GM21526 (cell line): ENCODE measurements around the gene ACTMAP.

Experiments
- ATAC-seq: cut with Tn5 transposase; IDR thresholded peaks from one replicate; pipeline ENCODE4 v1.9.1; 2021; ENCODE audit warnings: moderate library complexity; ENCODE audit not compliant: unreplicated experiment, low FRiP score

ACTMAP gene

DNA sequence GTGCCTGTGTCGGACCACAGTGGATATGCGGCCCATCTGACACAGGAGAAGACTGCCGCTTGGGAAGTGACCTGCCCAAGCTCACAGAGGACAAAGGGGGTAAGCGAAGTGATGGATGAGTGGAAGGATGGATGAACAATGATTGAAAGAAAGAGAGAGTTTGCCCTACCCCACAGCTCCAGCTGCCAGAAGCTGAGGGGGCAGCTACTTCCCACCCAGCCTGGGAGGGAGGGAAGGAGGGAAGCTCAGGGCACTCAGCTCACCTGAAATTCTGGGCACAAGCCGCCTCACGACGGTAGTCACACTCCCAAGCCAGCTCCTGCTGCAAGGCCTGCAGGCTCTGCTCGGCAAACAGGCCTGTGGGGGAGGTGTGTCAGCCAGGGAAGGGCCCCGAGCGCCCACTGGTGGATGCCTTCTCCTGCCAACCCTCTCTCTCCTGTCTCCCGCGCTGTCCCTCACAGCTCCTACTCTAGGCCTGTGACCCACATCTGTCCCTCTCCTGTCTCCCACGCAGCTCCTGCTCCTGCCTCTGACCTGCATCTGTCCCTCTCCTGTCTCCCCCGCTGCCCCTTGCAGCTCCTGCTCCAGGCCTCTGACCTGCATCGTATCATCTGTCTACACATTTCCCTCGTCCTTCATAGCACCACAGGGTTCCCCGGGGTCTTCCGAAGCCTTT lies 47.8 kb downstream of the ACTMAP start:
- ATAC-seq = no peak

DNA sequence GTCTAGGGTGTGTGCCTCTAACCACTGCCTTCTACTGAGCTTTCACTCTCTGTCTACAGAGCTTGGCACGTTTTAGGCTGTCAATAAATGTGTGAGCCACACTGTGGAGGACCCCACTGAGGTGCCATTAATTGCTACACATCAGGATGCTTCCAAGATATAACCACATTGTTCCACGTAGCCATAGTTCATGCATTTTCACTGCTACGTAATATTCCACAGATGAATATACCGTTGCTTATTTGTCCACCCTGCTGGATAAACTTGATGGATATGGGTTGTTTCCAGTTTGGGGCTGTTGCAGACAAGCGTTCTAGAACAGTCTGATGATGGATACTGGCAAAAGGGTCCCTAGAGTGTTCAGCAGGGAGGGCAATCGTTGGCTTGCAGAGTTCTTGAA lies 48.5 kb downstream of the ACTMAP start:
- no peak for ATAC-seq

DNA sequence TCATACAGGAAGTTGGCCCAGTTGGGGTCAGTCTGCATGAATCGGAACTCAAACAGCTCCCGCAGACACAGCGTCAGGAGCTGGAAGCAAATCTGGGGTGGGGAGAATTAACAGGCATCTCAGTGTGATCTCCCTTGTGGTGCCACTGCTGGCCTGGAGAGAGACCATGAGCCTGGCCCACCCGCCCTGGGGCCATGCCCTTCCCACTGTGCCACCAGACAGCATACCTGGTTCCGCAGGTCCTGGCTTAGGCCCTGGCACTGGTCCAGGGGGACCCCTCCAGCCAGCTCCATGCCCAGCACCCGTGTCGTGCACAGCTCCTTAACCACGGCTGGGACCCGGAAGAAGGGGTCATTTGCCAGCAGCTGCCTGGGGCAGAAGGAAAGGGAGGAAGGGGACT lies 50.2 kb downstream of the ACTMAP start:
- ATAC-seq = no peak

DNA sequence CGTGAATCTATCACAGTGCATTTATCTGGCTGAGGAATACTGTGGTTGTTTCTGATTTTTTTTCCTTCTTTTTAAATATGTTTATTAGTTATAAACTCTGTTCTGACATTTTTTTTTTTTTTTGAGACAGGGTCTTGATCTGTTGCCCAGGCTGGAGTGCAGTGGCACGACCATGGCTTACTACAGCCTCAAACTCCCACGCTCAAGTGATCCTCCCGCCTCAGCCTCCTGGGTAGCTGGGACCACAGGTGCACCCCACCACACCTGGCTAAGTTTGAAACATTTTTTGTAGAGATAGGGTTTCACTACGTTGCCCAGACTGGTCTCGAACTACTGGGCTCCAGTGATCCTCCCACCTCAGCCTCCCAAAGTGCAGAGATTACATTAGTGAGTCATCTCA lies 53.3 kb downstream of the ACTMAP start:
- no peak for ATAC-seq

DNA sequence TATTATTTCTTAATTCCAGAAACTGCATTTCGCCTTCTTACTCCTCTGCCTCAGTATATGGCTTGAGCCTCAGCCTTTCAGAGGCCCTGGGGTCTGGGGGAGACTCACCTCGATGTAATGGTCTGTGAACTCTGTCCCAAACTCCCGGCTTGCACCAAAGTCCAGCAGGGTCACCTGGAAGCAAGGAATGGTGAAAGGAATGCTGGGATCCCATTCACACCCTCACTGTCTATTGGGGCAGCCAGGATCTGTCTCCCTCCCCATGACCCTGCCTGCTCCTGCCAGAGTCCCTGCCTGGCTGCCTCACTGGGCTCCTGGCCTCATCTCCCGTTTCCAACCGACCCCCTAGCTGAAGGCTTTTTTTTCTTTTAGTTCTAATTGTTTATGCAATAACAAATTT lies 54.4 kb downstream of the ACTMAP start:
- ATAC-seq = no peak

DNA sequence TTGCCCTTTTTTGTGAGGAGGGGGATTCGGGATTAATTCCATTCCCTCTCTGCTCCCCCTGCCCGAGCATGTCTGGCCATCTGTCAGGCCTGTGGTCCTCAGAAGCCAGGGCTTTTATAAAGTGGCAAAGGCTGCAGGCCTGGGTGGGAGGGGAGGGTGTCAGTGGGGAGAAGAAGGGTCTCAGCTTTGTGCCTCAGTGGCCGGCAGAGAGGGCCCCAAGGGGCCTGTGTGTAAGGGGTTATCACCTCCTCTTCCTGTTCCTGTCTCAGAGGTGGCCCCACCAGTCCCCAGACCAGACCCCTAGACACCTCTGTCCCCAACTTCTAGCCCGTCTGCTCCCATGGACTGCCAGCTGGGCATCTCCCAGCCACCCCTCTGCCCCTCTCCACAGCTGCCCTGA lies 56.4 kb downstream of the ACTMAP start:
- ATAC-seq = no peak

DNA sequence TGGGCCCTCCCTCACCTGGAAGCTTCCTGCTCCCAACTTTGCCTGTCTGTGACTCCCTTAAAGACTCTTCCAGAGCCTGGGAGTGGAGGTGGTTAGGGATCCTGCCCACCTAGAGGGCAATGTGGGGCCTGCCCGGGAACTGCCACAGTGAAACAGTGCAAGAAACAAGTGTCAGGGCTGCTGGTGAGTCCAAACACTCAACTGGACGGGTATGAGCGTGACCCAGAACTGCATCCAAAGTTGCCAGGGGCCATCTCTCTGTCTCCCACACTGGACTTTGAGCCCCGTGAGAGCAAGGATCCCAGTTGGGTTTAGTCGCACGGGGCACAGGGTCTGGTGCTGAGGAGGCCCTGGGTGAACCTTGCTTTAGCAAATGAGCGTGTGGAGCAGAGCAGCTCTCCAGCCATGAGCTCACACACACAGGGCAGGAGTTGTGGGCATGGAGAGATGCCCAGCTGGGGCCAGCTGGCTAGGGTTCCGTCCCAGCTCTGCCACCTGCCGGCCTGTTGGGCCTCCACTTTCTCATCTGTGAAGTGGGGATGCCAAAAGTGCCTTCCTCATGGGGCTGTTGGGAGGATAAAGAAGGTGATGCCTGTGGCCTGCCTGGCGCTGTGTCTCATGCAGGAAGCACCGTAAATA lies 57.0 kb downstream of the ACTMAP start:
- ATAC-seq = no peak

DNA sequence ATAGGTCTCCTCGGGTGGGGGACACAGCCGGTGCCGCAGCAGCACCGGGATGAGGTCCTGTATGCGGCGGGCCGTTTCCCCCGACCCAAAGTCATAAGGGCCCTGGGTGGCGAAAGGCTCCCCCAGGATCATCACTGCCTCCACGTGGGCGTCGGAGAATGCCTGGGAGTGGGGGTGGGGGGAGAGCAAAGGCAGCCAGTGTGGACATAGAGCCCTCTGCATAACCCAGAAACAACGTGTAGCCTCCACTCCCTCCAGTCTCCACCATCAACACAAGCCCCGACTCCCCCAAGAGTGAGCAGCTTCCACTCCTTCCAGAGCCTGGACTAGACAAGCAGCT lies 58.1 kb downstream of the ACTMAP start:
- ATAC-seq = no peak

DNA sequence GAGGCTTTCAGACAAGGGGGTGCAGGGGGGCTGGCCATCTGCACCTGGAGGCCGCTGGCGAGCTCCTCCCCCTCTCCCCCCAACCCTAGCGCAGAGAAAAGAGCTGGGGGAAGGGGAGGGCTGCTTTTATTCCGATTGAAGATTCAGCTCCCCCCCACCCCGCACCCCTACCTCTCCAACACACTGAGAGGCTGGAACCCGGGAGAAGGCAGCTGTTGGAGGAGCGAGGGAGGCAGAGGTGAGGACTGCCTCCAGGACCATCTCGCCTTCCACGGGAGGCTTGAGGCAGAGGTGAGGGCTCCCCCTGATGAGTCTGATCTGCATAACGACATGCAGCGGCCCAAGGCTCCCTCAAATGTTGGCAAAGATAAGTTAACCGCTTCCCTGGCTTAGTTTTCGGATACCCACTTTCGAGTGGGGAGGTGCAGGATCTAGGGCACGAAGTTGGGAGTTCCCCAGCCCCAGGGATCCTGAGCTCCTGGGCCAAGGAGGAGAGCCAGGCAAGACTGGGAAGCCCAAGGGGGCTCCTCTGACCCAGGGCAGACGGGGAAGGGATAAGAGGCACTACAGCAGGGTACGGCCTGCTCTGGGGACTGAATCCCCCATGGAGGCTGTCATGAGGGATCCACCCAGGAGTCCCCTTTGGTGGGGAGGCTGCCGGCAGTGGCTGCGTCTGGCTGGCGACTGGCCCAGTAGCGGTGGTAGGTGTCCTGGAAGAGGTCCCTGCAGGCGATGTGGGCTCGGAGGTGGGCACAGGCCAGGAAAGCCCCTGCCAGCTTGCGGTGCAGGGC lies 58.7 kb downstream of the ACTMAP start:
- ATAC-seq = no peak
